ENCODE measurements around the gene MYO1D.

DNA sequence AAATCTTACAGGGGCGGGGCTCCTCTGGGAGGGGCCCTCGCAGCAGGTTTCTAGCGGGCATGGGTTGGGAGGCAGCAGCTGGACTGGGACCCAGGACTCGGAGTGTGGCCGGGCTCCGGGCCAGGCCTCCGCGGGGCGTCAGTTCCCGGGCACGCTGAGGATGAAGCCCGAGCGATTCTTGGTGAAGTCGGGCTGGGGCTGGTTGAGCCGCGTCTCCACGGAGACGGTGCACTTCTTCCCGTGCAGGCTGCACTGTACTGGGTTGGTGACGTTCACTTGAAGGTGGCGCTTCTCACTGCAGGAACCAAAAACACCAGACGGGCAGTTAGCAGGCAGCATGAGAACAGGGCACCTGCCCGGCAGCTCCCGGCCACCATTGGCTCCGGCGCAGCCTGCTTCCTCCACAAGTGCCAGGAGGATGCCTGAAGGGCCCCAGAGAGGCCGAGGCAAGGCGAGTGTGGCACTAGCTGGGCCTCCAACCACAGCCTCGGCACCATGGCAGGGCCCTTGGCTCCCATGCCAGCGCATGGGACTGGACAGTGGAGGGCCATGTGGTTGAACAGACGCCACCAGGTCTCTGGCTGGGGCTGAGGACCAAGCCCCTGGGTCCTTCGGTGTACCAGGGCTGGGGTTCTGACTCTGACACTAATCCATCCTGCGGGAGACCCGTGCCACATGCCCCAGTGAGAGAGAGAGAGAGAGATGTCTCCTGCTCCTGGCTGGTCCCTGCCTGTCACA is 382.1 kb downstream of the MYO1D start:
- TF ChIP-seq POLR2A (IDR thresholded peaks at IDR 0.05) (no peak), EP300 (IDR thresholded peaks at IDR 0.05) (no peak)
